ENCODE results near the gene AGAP1.

Gene AGAP1

GRCh38 chr2:235984552-235984951, 490.7 kb downstream of the AGAP1 start:
- no peak for TF ChIP-seq CTCF (IDR thresholded peaks at IDR 0.05; ENCODE audit: insufficient read depth, low read depth, low read length, missing control alignments)
- no peak overlapping the region for H3K4me3 ChIP-seq (ENCODE audit: low read depth, low read length)
- DNase-seq (ENCODE audit: low read depth) = no peak

- no peak for DNase-seq (ENCODE audit: low read depth)
- TF ChIP-seq CTCF (IDR thresholded peaks at IDR 0.05; ENCODE audit: insufficient read depth, low read depth, low read length, missing control alignments) = no peak
- H3K4me3 ChIP-seq (ENCODE audit: low read depth, low read length) = no peak overlapping the region
Observed at GRCh38 chr2:235986361-235986760, 492.5 kb downstream of the AGAP1 start.

- TF ChIP-seq CTCF (IDR thresholded peaks at IDR 0.05; ENCODE audit: insufficient read depth, low read depth, low read length, missing control alignments) = no peak
- no peak for DNase-seq (ENCODE audit: low read depth)
- no peak overlapping the region for H3K4me3 ChIP-seq (ENCODE audit: low read depth, low read length)
Observed at GRCh38 chr2:235988271-235989015, 494.6 kb downstream of the AGAP1 start.

- TF ChIP-seq CTCF (IDR thresholded peaks at IDR 0.05; ENCODE audit: insufficient read depth, low read depth, low read length, missing control alignments) = no peak
- no peak overlapping the region for H3K4me3 ChIP-seq (ENCODE audit: low read depth, low read length)
- no peak for DNase-seq (ENCODE audit: low read depth)
Observed at GRCh38 chr2:235989591-235989990, 495.7 kb downstream of the AGAP1 start.

GRCh38 chr2:235990344-235990743, 496.5 kb downstream of the AGAP1 start:
- no peak for DNase-seq (ENCODE audit: low read depth)
- H3K4me3 ChIP-seq (ENCODE audit: low read depth, low read length) = no peak overlapping the region
- TF ChIP-seq CTCF (IDR thresholded peaks at IDR 0.05; ENCODE audit: insufficient read depth, low read depth, low read length, missing control alignments) = no peak

GRCh38 chr2:235992024-235992423, 498.2 kb downstream of the AGAP1 start:
- no peak for TF ChIP-seq CTCF (IDR thresholded peaks at IDR 0.05; ENCODE audit: insufficient read depth, low read depth, low read length, missing control alignments)

GRCh38 chr2:235996419-235996818, 502.6 kb downstream of the AGAP1 start:
- DNase-seq (ENCODE audit: low read depth) = no peak
- H3K4me3 ChIP-seq (ENCODE audit: low read depth, low read length) = no peak overlapping the region
- TF ChIP-seq CTCF (IDR thresholded peaks at IDR 0.05; ENCODE audit: insufficient read depth, low read depth, low read length, missing control alignments) = no peak

More at GRCh38 chr2:235992024-235992423, 498.2 kb downstream of the AGAP1 start:
- H3K4me3 ChIP-seq (ENCODE audit: low read depth, low read length) = no peak overlapping the region
- DNase-seq (ENCODE audit: low read depth) = no peak

Measured in GM12865 (cell line).